HCT116 (cell line): ENCODE data around the gene SLC19A1. TPM values are rescaled to one million over a fixed set of nuclear protein-coding genes. Genes with fewer than 3 reads are reported as not detected.
"Not testable (repeated sequence)": the region's sequence is repeated elsewhere in the genome, so short reads cannot be mapped to it uniquely, and the experiment has no call there.

Experiments used
- ATAC-seq: fragments of 200-7000 bp; cut with Tn5 transposase; 2 replicates; pipeline ENCODE4 v1.9.1; 2020; ENCODE audit warnings: mild to moderate bottlenecking, moderate library complexity
- BruUV-seq: library from RNA; stranded (reverse); fragments of 400-500 nt; replicated peaks from 2 replicates; lab custom pipeline; 2021; lab: Mats Ljungman, UMichigan
- CTCF ChIA-PET: fragments of 300-600 bp; sonication (Branson Sonifier 250); formaldehyde crosslinking; loops from one replicate; lab custom pipeline; 2021; ENCODE audit warnings: antibody characterized with exemption; lab: Charles Lee
- POLR2A ChIA-PET: fragments of 300-600, 350-600 bp; sonication (Branson Sonifier 250); formaldehyde crosslinking; loops from one replicate; lab custom pipeline; 2021; ENCODE audit warnings: antibody characterized with exemption; lab: Charles Lee
- RAD21 ChIA-PET, 2 experiments: fragments of 300-600 bp; sonication (Branson Sonifier 250); formaldehyde crosslinking; loops; one replicate each; lab custom pipeline; 2023; ENCODE audit warnings: low total read pairs in 2 of 2; ENCODE audit not compliant: uncharacterized antibody in 2 of 2, unreplicated experiment in 2 of 2, low non-redundant PET in 1 of 2; lab: Charles Lee
- DNase-seq: peaks from one replicate; pipeline ENCODE4 v3.0.0-alpha.2; 2010; ENCODE audit warnings: low read depth, low spot score
- H2AFZ ChIP-seq: fragments of 200-600 bp; shearing (Covaris generic), sonication (generic); 2 replicates; pipeline ENCODE4 v1.6.1; 2017; ENCODE audit warnings: low read depth, mixed run types, mixed read lengths, antibody characterized with exemption, low read length; ENCODE audit not compliant: poor library complexity, severe bottlenecking
- H3K27ac ChIP-seq: 2 replicates; pipeline ENCODE4 v1.5.1; 2012; ENCODE audit warnings: low read depth, low read length
- H3K27me3 ChIP-seq: fragments of 200-600 bp; sonication (generic); 2 replicates; pipeline ENCODE4 v1.6.1; 2016; ENCODE audit warnings: mixed run types, low read length, mixed read lengths; ENCODE audit not compliant: insufficient read depth
- H3K36me3 ChIP-seq, 2 experiments: fragments of 200-500 bp in 1 of 2; fragments of 200-600 bp in 1 of 2; sonication (Bioruptor generic) in 1 of 2; sonication (generic) in 1 of 2; 2 replicates each; pipeline versions ENCODE4 v1.5.1 to v1.6.1; 2014 to 2016; ENCODE audit warnings: low read length in 2 of 2, inconsistent platforms in 1 of 2, mixed read lengths in 1 of 2, mixed run types in 1 of 2; ENCODE audit not compliant: insufficient read depth in 2 of 2, control insufficient read depth in 1 of 2
- H3K4me1 ChIP-seq, 2 experiments: fragments of 200-600 bp in 1 of 2; sonication (generic) in 1 of 2; 2 replicates each; pipeline versions ENCODE4 v1.5.1 to v1.6.1; 2012 to 2017; ENCODE audit warnings: low read length in 2 of 2, inconsistent platforms in 1 of 2, mild to moderate bottlenecking in 1 of 2, mixed read lengths in 1 of 2, mixed run types in 1 of 2, moderate library complexity in 1 of 2; ENCODE audit not compliant: insufficient read depth in 2 of 2, control insufficient read depth in 1 of 2
- H3K4me2 ChIP-seq: fragments of 200-600 bp; sonication (generic); 2 replicates; pipeline ENCODE4 v1.6.1; 2017; ENCODE audit warnings: mixed run types, low read length, mixed read lengths
- H3K4me3 ChIP-seq, 2 experiments: fragments of 200-600 bp in 1 of 2; sonication (generic) in 1 of 2; replicated peaks in 1 of 2; 2 replicates each; pipeline ENCODE4 v1.5.1; 2011 to 2016; ENCODE audit warnings: low read length in 2 of 2, control low read depth in 1 of 2, low read depth in 1 of 2, mild to moderate bottlenecking in 1 of 2, mixed read lengths in 1 of 2, mixed run types in 1 of 2
- H3K79me2 ChIP-seq: fragments of 200-600 bp; sonication (generic); 2 replicates; pipeline ENCODE4 v1.6.1; 2017; ENCODE audit warnings: mild to moderate bottlenecking, mixed run types, low read length, moderate library complexity, mixed read lengths; ENCODE audit not compliant: insufficient read depth
- H3K9ac ChIP-seq: fragments of 200-600 bp; sonication (generic); 2 replicates; pipeline ENCODE4 v1.6.1; 2016; ENCODE audit warnings: low read length, mixed read lengths
- H3K9me2 ChIP-seq: fragments of 200-600 bp; sonication (generic), shearing (Covaris generic); 2 replicates; pipeline ENCODE4 v1.6.1; 2017; ENCODE audit warnings: mixed run types, mild to moderate bottlenecking, moderate library complexity; ENCODE audit not compliant: insufficient read depth
- H3K9me3 ChIP-seq, 2 experiments: fragments of 200-500 bp in 1 of 2; fragments of 200-600 bp in 1 of 2; sonication (Bioruptor generic) in 1 of 2; sonication (generic) in 1 of 2; 2 replicates each; pipeline ENCODE4 v1.6.1; 2014 to 2017; ENCODE audit warnings: low read length in 2 of 2, mixed read lengths in 2 of 2, inconsistent platforms in 1 of 2, low read depth in 1 of 2, mild to moderate bottlenecking in 1 of 2, mixed run types in 1 of 2, moderate library complexity in 1 of 2; ENCODE audit not compliant: control insufficient read depth in 1 of 2, insufficient read depth in 1 of 2
- H4K20me1 ChIP-seq: fragments of 200-600 bp; sonication (generic), shearing (Covaris generic); 2 replicates; pipeline ENCODE4 v1.6.1; 2017; ENCODE audit warnings: mixed run types, mild to moderate bottlenecking, moderate library complexity; ENCODE audit not compliant: insufficient read depth
- CEBPB ChIP-seq: IDR thresholded peaks from 2 replicates; pipeline ENCODE4 v1.6.1; 2012; ENCODE audit warnings: low read depth
- EGR1 ChIP-seq: IDR thresholded peaks from 2 replicates; pipeline ENCODE4 v1.6.1; 2012; ENCODE audit warnings: low read depth
- ELF1 ChIP-seq: IDR thresholded peaks from 2 replicates; pipeline ENCODE4 v1.6.1; 2012; ENCODE audit warnings: low read depth, borderline replicate concordance
- EZH2 ChIP-seq: fragments of 200-600 bp; sonication (generic); IDR thresholded peaks from 2 replicates; pipeline ENCODE4 v1.6.1; 2017; ENCODE audit warnings: antibody characterized with exemption, mixed run types
- FOSL1 ChIP-seq: IDR thresholded peaks from 2 replicates; pipeline ENCODE4 v1.6.1; 2012; ENCODE audit warnings: low read depth
- JUND ChIP-seq: IDR thresholded peaks from 2 replicates; pipeline ENCODE4 v1.6.1; 2012
- RAD21 ChIP-seq: IDR thresholded peaks from 2 replicates; pipeline ENCODE4 v1.6.1; 2012; ENCODE audit warnings: low read depth, mild to moderate bottlenecking
- SIN3A ChIP-seq: IDR thresholded peaks from 2 replicates; pipeline ENCODE4 v1.6.1; 2012; ENCODE audit warnings: low read depth
- SP1 ChIP-seq: IDR thresholded peaks from 2 replicates; pipeline ENCODE4 v1.6.1; 2012; ENCODE audit warnings: low read depth
- TCF7L2 ChIP-seq: IDR thresholded peaks from 2 replicates; pipeline ENCODE4 v1.7.0; 2011; ENCODE audit warnings: borderline replicate concordance, inconsistent platforms; ENCODE audit not compliant: insufficient read depth, insufficient read length; ENCODE audit errors: extremely low read depth
- ZFX ChIP-seq: fragments of 450-650 bp; IDR thresholded peaks from 2 replicates; pipeline ENCODE4 v1.6.1; 2017
- ZNF274 ChIP-seq: fragments of 200-500 bp; sonication (Bioruptor generic); IDR thresholded peaks from 2 replicates; pipeline ENCODE4 v1.6.1; 2014; ENCODE audit warnings: mild to moderate bottlenecking, low read depth, low read length, inconsistent platforms
- intact Hi-C: fragments of 100-400 bp; cut with micrococcal nuclease; formaldehyde crosslinking; loops from 2 replicates; pipeline ENCODE4 v1.10.0; 2022
- total RNA-seq: library from RNA; stranded (reverse); gene quantifications from one replicate; pipeline ENCODE4 v1.2.1, GENCODE V29; 2021; ENCODE audit not compliant: unreplicated experiment
- TF ChIP-seq, protein P1 (sequence below): IDR thresholded peaks from 2 replicates; pipeline ENCODE4 v1.6.1; 2012; ENCODE audit warnings: low read depth
- TF ChIP-seq, protein P2 (sequence below): IDR thresholded peaks from 2 replicates; pipeline ENCODE4 v1.6.1; 2012
- TF ChIP-seq, protein P3 (sequence below): IDR thresholded peaks from 2 replicates; pipeline ENCODE4 v1.6.1; 2011; ENCODE audit warnings: mild to moderate bottlenecking, low read length, moderate library complexity; ENCODE audit not compliant: insufficient replicate concordance; ENCODE audit errors: extremely low read depth

SLC19A1 gene
- total RNA-seq, 1 experiment from 2014 or later = 50.2 TPM

DNA sequence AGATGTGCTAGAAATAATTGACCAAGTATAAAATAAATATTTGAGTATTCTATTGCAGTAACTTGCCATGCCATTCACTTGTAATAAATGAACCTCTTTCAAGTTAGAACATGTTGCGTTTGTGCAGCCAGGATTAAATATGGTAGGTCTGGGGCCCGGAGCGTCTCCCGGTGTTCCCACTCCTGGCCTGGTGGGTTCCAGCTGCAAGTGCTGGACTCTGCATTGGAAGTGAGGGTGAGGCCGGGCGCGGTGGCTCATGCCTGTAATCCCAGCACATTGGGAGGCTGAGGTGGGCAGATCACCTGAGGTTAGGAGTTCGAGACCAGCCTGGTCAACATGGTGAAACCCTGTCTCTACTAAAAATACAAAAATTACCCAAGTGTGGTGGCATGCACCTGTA lies 19.0 kb upstream of the SLC19A1 start:
- H3K27ac ChIP-seq, RAD21 ChIA-PET, H4K20me1 ChIP-seq, BruUV-seq, H3K9ac ChIP-seq, H3K4me1 ChIP-seq, CTCF ChIA-PET, H3K36me3 ChIP-seq, H3K9me2 ChIP-seq, H3K4me3 ChIP-seq, H3K79me2 ChIP-seq, DNase-seq, H3K9me3 ChIP-seq, H3K4me2 ChIP-seq, intact Hi-C loops, ATAC-seq, POLR2A ChIA-PET, H2AFZ ChIP-seq: not testable (repeated sequence)
- H3K27me3 ChIP-seq = peaks cover 23% of the 10 kb centered on the region

DNA sequence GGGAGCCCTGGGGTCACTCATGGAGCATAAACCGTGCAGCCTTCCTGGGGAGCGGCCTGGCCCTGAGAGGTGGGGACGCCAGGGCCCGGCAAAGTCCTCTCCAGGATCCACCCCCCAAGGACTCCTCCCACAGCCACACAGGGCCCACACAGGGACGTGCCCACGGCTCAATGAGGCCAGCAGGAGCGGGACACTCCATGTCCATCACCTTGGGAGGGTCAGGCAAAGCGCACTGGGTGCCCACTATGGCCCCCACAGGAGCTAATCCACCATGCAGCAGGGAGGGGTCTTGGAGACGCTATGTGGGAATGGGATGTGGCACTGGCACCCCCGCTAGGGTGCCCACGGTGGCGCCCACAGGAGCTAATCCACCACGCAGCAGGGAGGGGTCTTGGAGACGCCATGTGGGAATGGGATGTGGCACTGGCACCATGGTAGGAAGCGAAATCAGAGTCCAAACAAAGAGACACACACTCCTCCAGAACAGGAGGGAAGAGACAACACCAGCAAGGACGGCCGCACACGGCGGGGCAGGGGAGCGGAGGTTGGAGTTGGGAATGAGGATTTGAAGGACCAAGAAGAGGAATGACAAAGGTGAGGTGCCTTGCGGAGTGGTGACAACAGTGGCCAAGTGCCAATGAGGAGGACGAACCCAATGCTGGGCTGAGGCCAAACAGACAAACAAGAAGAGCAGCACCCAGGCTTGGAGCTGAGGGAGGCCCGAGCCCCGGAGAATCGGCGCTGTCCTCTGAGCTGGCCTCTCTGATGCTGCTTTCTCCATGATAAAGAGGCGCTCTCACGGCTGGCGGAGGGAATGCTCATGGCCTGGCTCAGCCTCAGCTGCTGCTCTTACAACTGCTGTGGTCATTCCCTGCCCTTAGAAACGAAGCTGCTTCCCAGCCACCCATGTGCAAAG lies 18.1 kb upstream of the SLC19A1 start:
- no peak overlapping the region for H3K27ac ChIP-seq
- no peak overlapping the region for H2AFZ ChIP-seq
- ChIA-PET RAD21 (no interaction called here), POLR2A (no interaction called here), CTCF (no interaction called here)
- H3K4me3 ChIP-seq = no peak overlapping the region
- ATAC-seq = no peak
- no peaks in the 10 kb centered on the region for H3K36me3 ChIP-seq
- H3K27me3 ChIP-seq = peaks cover 23% of the 10 kb centered on the region
- H3K9me2 ChIP-seq = no peaks in the 10 kb centered on the region
- no peaks in the 10 kb centered on the region for H3K79me2 ChIP-seq
- H4K20me1 ChIP-seq = no peaks in the 10 kb centered on the region
- no peaks in the 10 kb centered on the region; a peak in 1 of 4 replicates for H3K9me3 ChIP-seq
- no peak overlapping the region for H3K9ac ChIP-seq
- H3K4me1 ChIP-seq = peaks cover 4 to 13% of the 10 kb centered on the region in 2 experiments; a peak in 2 of 4 replicates
- intact Hi-C loops = no loop called here
- no peak for DNase-seq
- no peak overlapping the region for H3K4me2 ChIP-seq
- no TSS peak for BruUV-seq
- no peak for TF ChIP-seq TCF7L2
- no peak for TF ChIP-seq RAD21
- no peak for TF ChIP-seq ELF1
- TF ChIP-seq, protein P1, sequence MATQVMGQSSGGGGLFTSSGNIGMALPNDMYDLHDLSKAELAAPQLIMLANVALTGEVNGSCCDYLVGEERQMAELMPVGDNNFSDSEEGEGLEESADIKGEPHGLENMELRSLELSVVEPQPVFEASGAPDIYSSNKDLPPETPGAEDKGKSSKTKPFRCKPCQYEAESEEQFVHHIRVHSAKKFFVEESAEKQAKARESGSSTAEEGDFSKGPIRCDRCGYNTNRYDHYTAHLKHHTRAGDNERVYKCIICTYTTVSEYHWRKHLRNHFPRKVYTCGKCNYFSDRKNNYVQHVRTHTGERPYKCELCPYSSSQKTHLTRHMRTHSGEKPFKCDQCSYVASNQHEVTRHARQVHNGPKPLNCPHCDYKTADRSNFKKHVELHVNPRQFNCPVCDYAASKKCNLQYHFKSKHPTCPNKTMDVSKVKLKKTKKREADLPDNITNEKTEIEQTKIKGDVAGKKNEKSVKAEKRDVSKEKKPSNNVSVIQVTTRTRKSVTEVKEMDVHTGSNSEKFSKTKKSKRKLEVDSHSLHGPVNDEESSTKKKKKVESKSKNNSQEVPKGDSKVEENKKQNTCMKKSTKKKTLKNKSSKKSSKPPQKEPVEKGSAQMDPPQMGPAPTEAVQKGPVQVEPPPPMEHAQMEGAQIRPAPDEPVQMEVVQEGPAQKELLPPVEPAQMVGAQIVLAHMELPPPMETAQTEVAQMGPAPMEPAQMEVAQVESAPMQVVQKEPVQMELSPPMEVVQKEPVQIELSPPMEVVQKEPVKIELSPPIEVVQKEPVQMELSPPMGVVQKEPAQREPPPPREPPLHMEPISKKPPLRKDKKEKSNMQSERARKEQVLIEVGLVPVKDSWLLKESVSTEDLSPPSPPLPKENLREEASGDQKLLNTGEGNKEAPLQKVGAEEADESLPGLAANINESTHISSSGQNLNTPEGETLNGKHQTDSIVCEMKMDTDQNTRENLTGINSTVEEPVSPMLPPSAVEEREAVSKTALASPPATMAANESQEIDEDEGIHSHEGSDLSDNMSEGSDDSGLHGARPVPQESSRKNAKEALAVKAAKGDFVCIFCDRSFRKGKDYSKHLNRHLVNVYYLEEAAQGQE = no peak
- TF ChIP-seq CEBPB = no peak
- TF ChIP-seq JUND = no peak
- no peak for TF ChIP-seq SP1
- TF ChIP-seq, protein P2, sequence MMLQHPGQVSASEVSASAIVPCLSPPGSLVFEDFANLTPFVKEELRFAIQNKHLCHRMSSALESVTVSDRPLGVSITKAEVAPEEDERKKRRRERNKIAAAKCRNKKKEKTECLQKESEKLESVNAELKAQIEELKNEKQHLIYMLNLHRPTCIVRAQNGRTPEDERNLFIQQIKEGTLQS = no peak
- TF ChIP-seq EZH2 = no peak
- no peak for TF ChIP-seq EGR1
- TF ChIP-seq ZNF274 = no peak
- no peak for TF ChIP-seq SIN3A
- TF ChIP-seq, protein P3, sequence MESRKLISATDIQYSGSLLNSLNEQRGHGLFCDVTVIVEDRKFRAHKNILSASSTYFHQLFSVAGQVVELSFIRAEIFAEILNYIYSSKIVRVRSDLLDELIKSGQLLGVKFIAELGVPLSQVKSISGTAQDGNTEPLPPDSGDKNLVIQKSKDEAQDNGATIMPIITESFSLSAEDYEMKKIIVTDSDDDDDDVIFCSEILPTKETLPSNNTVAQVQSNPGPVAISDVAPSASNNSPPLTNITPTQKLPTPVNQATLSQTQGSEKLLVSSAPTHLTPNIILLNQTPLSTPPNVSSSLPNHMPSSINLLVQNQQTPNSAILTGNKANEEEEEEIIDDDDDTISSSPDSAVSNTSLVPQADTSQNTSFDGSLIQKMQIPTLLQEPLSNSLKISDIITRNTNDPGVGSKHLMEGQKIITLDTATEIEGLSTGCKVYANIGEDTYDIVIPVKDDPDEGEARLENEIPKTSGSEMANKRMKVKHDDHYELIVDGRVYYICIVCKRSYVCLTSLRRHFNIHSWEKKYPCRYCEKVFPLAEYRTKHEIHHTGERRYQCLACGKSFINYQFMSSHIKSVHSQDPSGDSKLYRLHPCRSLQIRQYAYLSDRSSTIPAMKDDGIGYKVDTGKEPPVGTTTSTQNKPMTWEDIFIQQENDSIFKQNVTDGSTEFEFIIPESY = no peak
- no peak for TF ChIP-seq FOSL1
- TF ChIP-seq ZFX = no peak
